SW480 (cell line): ENCODE results near the gene FAXDC2.

Experiments
- DNase-seq: peaks from one replicate; pipeline ENCODE4 v3.0.0-alpha.2; 2016; ENCODE audit warnings: low spot score

Gene FAXDC2

GRCh38 chr5:154795235-154795596, 55.2 kb downstream of the FAXDC2 start:
- no peak for DNase-seq

- no peak for DNase-seq
These were observed 55.7 kb downstream of the FAXDC2 start for GRCh38 chr5:154794525-154795234.

- DNase-seq = no peak
These were observed 56.5 kb downstream of the FAXDC2 start for GRCh38 chr5:154793599-154794524.

GRCh38 chr5:154791535-154791934, 58.9 kb downstream of the FAXDC2 start:
- DNase-seq = no peak

GRCh38 chr5:154788212-154788611, 62.2 kb downstream of the FAXDC2 start:
- DNase-seq = no peak

GRCh38 chr5:154786414-154786813, 64.0 kb downstream of the FAXDC2 start:
- DNase-seq = no peak

GRCh38 chr5:154784856-154785255, 65.5 kb downstream of the FAXDC2 start:
- DNase-seq = no peak

GRCh38 chr5:154783774-154784460, 66.5 kb downstream of the FAXDC2 start:
- DNase-seq = no peak

- no peak for DNase-seq
These were observed 67.4 kb downstream of the FAXDC2 start for GRCh38 chr5:154782812-154783592.

GRCh38 chr5:154782326-154782725, 68.1 kb downstream of the FAXDC2 start:
- DNase-seq = no peak

- DNase-seq = no peak
These were observed 70.3 kb downstream of the FAXDC2 start for GRCh38 chr5:154780128-154780527.

GRCh38 chr5:154779105-154779504, 71.3 kb downstream of the FAXDC2 start:
- peak; percentile 54 for DNase-seq

- DNase-seq = no peak
These were observed 71.9 kb downstream of the FAXDC2 start for GRCh38 chr5:154778534-154778933.

GRCh38 chr5:154776167-154776566, 74.2 kb downstream of the FAXDC2 start:
- no peak for DNase-seq

- no peak for DNase-seq
These were observed 77.1 kb downstream of the FAXDC2 start for GRCh38 chr5:154773326-154773725.

- DNase-seq = no peak
These were observed 79.0 kb downstream of the FAXDC2 start for GRCh38 chr5:154771383-154771901.

- no peak for DNase-seq
These were observed 80.3 kb downstream of the FAXDC2 start for GRCh38 chr5:154770111-154770510.
